SK-N-SH treated with all-trans-retinoic acid at 6 μM for 48 hours (cell line): ENCODE measurements around the gene MAGEC2.

Experiments used
- CSDC2 ChIP-seq: fragments of 250-450 bp; sonication (Bioruptor Pico); IDR thresholded peaks from 2 replicates; pipeline ENCODE4 v1.5.0; 2020; ENCODE audit warnings: mild to moderate bottlenecking, moderate library complexity
- OSR1 ChIP-seq: fragments of 250-450 bp; sonication (Bioruptor Pico); IDR thresholded peaks from 2 replicates; pipeline ENCODE4 v1.8.0; 2022; ENCODE audit warnings: moderate library complexity, mild to moderate bottlenecking, inconsistent platforms
- RARB ChIP-seq: fragments of 250-450 bp; sonication (Bioruptor Pico); IDR thresholded peaks from 2 replicates; pipeline ENCODE4 v1.8.0; 2021; ENCODE audit warnings: mild to moderate bottlenecking, moderate library complexity
- TCF4 ChIP-seq: fragments of 250-450 bp; sonication (Bioruptor Pico); IDR thresholded peaks from 2 replicates; pipeline ENCODE4 v1.8.0; 2021; ENCODE audit warnings: mild to moderate bottlenecking, moderate library complexity, borderline replicate concordance
- ZFP30 ChIP-seq: fragments of 450-650 bp; formaldehyde crosslinking; IDR thresholded peaks from 2 replicates; pipeline ENCODE4 v1.5.0; 2022; ENCODE audit warnings: mild to moderate bottlenecking, moderate library complexity
- TF ChIP-seq, protein P1 (sequence below): fragments of 250-450 bp; sonication (Bioruptor Pico); IDR thresholded peaks from 2 replicates; pipeline ENCODE4 v1.5.0; 2020; ENCODE audit warnings: mild to moderate bottlenecking, moderate library complexity
- TF ChIP-seq, protein P2 (sequence below): fragments of 250-450 bp; sonication (Bioruptor Pico); IDR thresholded peaks from 2 replicates; pipeline ENCODE4 v1.8.0; 2020; ENCODE audit warnings: mild to moderate bottlenecking, moderate library complexity, borderline replicate concordance

DNA sequence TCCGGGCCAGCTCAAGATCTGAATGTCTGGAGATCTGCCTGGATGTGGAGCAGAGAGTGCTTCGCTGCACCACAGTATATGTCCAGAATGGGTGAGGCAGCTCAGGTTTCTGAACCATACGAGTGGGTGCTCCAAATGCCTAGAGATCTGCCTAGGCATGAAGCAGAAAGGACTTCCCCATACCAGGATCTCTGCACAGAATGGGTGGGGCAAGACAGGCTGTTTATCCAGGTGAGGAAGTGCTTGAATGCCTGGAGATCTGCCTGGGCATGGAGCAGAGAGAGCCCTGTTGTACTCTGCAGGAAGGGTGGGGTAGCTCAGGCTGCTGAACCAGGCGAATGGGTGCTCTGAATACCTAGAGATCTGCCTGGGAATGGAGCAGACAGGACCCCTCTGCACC is 45.4 kb upstream of the MAGEC2 start:
- no peak for TF ChIP-seq ZFP30 (CRISPR knock-in tag)
- no peak for TF ChIP-seq RARB (CRISPR knock-in tag)
- TF ChIP-seq OSR1 (CRISPR knock-in tag) = no peak
- no peak for TF ChIP-seq CSDC2 (CRISPR knock-in tag)
- TF ChIP-seq, protein P1, sequence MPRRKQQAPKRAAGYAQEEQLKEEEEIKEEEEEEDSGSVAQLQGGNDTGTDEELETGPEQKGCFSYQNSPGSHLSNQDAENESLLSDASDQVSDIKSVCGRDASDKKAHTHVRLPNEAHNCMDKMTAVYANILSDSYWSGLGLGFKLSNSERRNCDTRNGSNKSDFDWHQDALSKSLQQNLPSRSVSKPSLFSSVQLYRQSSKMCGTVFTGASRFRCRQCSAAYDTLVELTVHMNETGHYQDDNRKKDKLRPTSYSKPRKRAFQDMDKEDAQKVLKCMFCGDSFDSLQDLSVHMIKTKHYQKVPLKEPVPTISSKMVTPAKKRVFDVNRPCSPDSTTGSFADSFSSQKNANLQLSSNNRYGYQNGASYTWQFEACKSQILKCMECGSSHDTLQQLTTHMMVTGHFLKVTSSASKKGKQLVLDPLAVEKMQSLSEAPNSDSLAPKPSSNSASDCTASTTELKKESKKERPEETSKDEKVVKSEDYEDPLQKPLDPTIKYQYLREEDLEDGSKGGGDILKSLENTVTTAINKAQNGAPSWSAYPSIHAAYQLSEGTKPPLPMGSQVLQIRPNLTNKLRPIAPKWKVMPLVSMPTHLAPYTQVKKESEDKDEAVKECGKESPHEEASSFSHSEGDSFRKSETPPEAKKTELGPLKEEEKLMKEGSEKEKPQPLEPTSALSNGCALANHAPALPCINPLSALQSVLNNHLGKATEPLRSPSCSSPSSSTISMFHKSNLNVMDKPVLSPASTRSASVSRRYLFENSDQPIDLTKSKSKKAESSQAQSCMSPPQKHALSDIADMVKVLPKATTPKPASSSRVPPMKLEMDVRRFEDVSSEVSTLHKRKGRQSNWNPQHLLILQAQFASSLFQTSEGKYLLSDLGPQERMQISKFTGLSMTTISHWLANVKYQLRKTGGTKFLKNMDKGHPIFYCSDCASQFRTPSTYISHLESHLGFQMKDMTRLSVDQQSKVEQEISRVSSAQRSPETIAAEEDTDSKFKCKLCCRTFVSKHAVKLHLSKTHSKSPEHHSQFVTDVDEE (CRISPR knock-in tag) = no peak
- no peak for TF ChIP-seq TCF4
- TF ChIP-seq, protein P2, sequence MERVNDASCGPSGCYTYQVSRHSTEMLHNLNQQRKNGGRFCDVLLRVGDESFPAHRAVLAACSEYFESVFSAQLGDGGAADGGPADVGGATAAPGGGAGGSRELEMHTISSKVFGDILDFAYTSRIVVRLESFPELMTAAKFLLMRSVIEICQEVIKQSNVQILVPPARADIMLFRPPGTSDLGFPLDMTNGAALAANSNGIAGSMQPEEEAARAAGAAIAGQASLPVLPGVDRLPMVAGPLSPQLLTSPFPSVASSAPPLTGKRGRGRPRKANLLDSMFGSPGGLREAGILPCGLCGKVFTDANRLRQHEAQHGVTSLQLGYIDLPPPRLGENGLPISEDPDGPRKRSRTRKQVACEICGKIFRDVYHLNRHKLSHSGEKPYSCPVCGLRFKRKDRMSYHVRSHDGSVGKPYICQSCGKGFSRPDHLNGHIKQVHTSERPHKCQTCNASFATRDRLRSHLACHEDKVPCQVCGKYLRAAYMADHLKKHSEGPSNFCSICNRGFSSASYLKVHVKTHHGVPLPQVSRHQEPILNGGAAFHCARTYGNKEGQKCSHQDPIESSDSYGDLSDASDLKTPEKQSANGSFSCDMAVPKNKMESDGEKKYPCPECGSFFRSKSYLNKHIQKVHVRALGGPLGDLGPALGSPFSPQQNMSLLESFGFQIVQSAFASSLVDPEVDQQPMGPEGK = no peak
